Measurements from ENCODE around the gene CTNNA2.

Gene CTNNA2

DNA sequence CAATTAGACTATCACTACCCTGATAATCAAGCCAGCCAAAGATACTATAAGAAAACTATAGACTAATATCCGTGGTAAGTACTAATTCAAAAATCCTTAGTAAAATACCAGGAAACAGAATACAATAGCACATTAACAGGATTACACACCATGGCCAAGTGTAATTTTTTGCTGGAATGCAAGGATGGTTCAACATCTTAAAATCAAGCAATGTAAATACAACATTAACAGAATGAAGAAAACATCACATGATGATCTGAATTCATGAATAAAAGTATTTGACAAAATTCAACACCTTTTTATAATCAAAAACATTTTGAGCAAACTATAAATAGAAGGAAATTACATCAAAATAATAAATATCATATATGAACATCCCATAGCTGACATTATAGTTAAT, 1142.4 kb downstream of the CTNNA2 start:
- H3K27ac ChIP-seq = no peak overlapping the region
- TF ChIP-seq ZFX (IDR thresholded peaks at IDR 0.05; ENCODE audit: borderline replicate concordance) = no peak
- TF ChIP-seq, protein P1, sequence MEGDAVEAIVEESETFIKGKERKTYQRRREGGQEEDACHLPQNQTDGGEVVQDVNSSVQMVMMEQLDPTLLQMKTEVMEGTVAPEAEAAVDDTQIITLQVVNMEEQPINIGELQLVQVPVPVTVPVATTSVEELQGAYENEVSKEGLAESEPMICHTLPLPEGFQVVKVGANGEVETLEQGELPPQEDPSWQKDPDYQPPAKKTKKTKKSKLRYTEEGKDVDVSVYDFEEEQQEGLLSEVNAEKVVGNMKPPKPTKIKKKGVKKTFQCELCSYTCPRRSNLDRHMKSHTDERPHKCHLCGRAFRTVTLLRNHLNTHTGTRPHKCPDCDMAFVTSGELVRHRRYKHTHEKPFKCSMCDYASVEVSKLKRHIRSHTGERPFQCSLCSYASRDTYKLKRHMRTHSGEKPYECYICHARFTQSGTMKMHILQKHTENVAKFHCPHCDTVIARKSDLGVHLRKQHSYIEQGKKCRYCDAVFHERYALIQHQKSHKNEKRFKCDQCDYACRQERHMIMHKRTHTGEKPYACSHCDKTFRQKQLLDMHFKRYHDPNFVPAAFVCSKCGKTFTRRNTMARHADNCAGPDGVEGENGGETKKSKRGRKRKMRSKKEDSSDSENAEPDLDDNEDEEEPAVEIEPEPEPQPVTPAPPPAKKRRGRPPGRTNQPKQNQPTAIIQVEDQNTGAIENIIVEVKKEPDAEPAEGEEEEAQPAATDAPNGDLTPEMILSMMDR (IDR thresholded peaks at IDR 0.05) = no peak

DNA sequence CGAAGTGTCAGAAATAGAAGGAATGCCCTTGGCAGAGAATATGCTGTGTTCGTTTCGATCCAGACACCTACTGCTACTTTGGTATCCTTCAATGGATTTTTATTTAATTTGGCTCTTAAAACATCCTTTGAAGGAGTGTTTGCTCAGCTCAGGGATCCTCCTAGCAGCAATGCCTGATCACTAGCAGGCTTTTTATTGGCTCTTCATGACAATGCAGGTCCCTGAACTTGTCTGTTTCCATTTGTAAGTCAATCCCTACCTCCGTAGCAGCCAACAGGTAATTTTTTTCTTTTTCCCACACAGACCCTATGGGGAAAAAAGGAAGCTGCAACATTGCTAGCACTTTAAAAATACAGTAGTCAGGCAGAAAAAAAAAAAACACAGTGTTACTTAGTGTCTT, 1157.9 kb downstream of the CTNNA2 start:
- no peak overlapping the region for H3K27ac ChIP-seq
- TF ChIP-seq, protein P1 (IDR thresholded peaks at IDR 0.05) = no peak
- no peak for TF ChIP-seq ZFX (IDR thresholded peaks at IDR 0.05; ENCODE audit: borderline replicate concordance)

DNA sequence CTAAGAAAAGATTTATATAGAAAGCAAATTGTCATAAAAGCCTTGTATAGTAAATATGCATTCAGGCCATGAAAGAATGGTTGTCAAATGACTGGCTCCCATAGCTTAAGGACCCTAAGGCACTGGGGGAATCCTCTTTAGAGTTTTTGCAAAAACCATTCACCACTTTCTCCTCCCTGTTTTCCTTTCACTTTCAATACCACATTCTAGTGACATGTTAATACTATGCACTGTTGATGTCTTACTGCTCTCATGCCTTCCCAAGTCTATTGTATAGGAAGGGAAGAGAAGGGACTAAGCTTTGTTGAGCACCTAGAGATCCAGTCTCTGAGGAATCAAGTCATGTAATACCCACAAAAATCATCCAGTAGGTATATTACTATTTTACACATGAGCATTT, 1174.7 kb downstream of the CTNNA2 start:
- no peak overlapping the region for H3K27ac ChIP-seq
- no peak for TF ChIP-seq ZFX (IDR thresholded peaks at IDR 0.05; ENCODE audit: borderline replicate concordance)
- TF ChIP-seq, protein P1 (IDR thresholded peaks at IDR 0.05) = no peak

DNA sequence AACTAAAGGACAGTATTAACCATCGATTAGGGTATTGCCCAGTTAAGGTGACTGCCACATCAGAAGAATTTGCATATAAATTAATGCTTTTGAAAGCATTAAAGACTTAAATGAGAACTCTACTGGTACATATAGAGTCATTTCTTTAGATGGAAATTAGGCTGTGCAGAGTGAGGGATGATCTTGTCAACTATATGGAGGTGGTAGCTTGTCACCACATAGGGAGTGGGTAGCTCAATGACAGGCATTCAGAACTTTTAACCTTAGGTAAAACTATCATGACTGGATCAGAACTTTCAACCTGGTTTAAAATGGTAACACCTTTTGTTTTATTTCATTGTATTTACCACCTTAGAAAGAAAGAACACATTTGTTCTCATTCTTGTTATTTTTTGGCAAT, 1176.3 kb downstream of the CTNNA2 start:
- H3K27ac ChIP-seq = no peak overlapping the region
- no peak for TF ChIP-seq ZFX (IDR thresholded peaks at IDR 0.05; ENCODE audit: borderline replicate concordance)
- TF ChIP-seq, protein P1 (IDR thresholded peaks at IDR 0.05) = no peak

Data from 22Rv1 (cell line).